GM18517 (cell line): ENCODE data around the gene DLG3.
"Not testable (repeated sequence)": the region's sequence is repeated elsewhere in the genome, so short reads cannot be mapped to it uniquely, and the experiment has no call there.

Experiments
- ATAC-seq: cut with Tn5 transposase; IDR thresholded peaks from one replicate; pipeline ENCODE4 v1.9.1; 2021; ENCODE audit warnings: mild to moderate bottlenecking, moderate library complexity; ENCODE audit not compliant: unreplicated experiment

Gene DLG3

DNA sequence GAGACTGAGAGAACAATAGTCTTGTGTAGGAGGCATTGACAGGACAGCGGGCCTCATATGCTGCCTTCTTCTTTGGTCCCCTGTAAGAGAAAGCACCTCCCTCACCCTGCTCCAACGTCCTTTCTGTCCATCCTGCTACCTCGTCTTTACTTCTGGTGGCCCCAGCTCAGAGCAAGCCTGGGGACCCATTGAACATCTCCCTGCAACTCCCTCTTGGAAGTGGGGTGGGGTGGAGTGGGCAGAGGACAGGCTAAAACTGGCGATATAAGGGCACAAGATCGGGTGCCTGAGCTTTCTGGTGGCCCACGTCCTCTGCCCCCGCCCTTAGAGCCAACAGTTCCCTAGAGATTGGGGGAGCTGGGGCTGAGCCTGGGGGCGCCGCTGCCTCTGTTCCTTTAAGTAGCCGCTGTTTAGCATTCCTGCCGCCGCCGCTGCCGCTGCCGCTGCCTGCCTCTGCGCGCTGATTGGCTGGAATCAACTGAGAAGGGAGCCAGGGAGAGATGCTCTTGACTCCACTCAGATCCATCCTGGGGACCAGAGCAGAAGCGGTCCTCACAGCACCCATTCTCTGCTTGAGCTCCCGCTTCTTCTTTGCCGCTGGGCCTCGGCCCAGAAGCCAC, at the start of gene DLG3:
DLG3 (plus strand) TSS at position 510 of the 620 bp plus-strand sequence. CDS start 367 bp downstream, outside the sequence.
- ATAC-seq, result no peak

DNA sequence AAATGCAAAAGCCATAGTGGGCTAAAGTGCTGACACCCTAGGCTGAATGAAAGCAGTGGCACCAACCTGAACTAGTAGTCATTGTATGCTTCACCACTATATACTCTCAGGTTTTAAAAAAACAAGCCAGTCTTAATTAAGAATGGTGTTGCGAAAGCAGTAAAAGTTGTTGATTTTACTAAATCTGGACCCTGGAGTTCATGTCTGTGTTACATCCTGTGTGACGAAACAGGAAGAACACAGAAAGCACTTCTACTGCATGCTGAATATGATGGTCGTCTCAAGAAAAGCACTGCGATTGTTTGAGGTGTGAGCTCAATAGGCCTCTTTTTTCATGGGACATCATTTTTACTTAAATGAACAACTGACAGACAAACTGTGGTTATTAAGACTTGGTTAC, 45.7 kb upstream of the DLG3 start:
- ATAC-seq, result no peak

- ATAC-seq, result not testable (repeated sequence)
These were observed 44.5 kb upstream of the DLG3 start for GRCh38 chrX:70400181-70400580.

GRCh38 chrX:70402721-70403120, 41.9 kb upstream of the DLG3 start:
- no peak for ATAC-seq

- no peak for ATAC-seq
These were observed 39.6 kb upstream of the DLG3 start for GRCh38 chrX:70405003-70405402.

- ATAC-seq, result no peak
These were observed 33.7 kb upstream of the DLG3 start for GRCh38 chrX:70410921-70411320.

GRCh38 chrX:70411475-70411874, 33.2 kb upstream of the DLG3 start:
- no peak for ATAC-seq

- ATAC-seq, result no peak
These were observed 23.0 kb upstream of the DLG3 start for GRCh38 chrX:70421618-70422017.

DNA sequence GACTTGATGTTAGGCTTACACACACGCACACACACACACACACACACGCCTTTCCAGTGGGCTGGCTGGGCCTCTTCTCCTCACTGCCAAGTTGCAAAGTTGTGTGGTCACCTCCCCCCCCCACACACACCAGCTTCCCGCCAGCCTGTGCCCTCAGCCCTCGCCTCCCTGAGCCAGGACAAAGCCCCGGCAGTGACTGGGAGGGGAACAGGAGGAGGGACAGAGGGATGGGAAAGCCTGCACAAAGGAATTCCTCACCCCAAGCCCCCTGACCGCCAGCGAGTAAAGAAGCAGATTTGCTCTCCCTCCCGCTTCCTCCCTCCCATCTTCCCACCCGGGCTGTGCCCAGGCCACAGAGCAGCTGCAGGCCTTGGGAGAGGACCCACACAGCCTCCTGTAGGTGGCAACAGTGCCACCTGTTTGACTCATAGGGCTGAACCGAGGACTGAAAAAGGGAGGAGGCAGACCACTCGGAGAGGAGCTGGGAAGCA, 21.7 kb upstream of the DLG3 start, which contains the start of gene GDPD2:
GDPD2 (plus strand) TSS at position 464 of the 491 bp plus-strand sequence. CDS start 1,671 bp downstream, outside the sequence.
- ATAC-seq, result no peak

- no peak for ATAC-seq
These were observed 20.5 kb upstream of the DLG3 start for GRCh38 chrX:70423936-70424675.

- no peak for ATAC-seq
These were observed 19.8 kb upstream of the DLG3 start for GRCh38 chrX:70424801-70425200.

DNA sequence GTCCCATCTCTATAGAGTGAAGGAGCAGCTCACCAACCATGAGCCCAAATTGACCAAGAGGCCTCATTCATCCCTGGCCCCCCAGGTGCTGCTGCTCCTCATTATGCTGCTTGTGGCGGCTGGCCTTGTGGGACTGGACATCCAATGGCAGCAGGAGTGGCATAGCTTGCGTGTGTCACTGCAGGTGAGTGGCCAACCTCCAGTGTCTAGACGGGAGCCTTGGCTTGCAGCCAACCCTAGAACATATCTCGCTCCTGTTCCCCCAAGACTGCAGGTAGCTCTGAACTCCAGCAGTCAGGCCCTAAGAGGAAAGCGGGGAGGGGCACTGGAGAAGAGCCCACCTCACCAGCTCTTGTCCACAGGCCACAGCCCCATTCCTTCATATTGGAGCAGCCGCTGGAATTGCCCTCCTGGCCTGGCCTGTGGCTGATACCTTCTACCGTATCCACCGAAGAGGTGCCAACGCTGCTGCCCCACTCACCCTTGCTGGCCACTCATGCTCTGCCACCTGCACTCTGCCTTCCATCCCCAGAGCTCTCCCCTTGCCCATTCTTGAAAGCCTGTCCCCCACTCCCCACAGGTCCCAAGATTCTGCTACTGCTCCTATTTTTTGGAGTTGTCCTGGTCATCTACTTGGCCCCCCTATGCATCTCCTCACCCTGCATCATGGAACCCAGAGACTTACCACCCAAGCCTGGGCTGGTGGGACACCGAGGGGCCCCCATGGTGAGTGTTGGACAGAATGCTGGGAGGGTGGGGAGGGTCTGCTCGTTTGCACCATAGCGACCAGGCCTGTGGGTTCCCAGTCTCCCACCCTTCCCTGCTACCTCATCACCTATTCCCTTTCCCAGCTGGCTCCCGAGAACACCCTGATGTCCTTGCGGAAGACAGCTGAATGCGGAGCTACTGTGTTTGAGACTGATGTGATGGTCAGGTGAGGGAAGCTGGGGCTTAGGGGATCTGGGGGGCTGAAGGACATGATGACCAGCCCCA, 18.1 kb upstream of the DLG3 start:
- ATAC-seq, result no peak

GRCh38 chrX:70427365-70427764, 17.3 kb upstream of the DLG3 start:
- ATAC-seq, result no peak

DNA sequence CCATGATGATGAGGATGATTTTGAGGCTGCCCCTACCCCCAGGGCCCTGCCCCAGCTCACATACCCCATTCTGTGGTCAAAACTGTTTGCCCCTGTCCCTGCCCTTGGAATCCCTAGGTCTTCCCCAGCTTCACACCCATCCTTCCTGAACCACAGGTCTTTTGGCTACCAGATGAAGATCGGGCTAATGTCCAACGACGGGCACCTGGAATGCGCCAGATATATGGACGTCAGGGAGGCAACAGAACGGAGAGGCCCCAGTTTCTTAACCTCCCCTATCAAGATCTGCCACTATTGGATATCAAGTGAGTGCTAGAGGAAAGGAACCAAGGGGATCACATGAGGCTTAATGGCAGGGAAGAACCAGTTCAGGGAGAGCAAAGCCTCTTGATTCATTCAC, 14.9 kb upstream of the DLG3 start:
- no peak for ATAC-seq

DNA sequence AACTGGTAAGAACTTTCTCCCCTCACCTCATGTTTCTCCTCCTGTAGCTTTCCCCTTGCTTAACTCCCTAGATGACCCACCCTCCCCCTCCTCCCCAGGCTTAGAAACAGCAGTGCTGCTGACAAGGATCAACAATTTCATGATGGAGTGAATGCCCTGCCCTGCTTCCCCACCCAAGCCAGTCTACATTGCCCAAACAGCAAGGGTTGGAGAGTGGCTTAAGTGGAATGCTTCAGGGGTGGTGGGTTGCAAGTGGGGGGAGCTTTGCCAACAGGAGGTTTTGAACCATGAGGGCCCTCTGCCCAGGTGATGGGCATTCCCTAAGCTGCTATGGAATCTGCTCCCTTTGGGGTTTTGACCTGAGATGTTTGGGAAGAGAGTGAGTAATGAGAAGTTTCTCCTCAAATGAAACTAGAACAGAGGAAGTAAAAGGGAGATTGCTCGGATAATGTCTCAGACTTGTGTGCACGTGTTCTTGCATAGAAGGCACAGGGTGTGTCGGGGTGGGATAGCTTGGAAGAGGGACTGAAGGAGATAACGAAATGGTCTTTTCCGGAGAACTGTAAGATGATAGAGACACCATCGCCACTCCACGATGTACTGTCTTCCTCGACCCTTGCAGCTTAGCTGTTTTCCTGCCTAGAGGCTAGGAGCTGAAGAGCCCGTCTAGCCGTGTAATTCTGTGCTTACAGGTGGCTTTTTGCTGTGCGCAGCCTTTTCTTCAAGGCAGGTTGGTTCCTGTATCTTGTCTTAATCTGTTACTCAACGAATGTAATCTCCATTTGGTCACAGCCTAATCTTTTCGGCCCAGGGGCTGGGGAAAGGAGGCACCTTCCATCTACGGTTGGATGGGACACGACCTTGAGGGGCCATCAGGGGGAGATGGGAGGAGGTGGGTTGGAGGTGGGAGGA, 11.4 kb upstream of the DLG3 start:
- ATAC-seq, result peak; percentile 6

- ATAC-seq, result peak; percentile 66
These were observed 10.7 kb upstream of the DLG3 start for GRCh38 chrX:70433848-70434351.

GRCh38 chrX:70434352-70434866, 10.2 kb upstream of the DLG3 start:
- peak; percentile 35 for ATAC-seq

- no peak for ATAC-seq
These were observed 9.6 kb upstream of the DLG3 start for GRCh38 chrX:70434914-70435586.

- ATAC-seq, result no peak
These were observed 8.3 kb upstream of the DLG3 start for GRCh38 chrX:70436343-70436742.
